Dedifferentiated amniotic fluid mesenchymal stem cell (primary cell): Measurements from ENCODE around the gene MARCHF10.

Experiments used
- DNase-seq: peaks from one replicate; pipeline ENCODE4 v3.0.0-alpha.2; 2016; ENCODE audit errors: extremely low spot score

MARCHF10 gene

DNA sequence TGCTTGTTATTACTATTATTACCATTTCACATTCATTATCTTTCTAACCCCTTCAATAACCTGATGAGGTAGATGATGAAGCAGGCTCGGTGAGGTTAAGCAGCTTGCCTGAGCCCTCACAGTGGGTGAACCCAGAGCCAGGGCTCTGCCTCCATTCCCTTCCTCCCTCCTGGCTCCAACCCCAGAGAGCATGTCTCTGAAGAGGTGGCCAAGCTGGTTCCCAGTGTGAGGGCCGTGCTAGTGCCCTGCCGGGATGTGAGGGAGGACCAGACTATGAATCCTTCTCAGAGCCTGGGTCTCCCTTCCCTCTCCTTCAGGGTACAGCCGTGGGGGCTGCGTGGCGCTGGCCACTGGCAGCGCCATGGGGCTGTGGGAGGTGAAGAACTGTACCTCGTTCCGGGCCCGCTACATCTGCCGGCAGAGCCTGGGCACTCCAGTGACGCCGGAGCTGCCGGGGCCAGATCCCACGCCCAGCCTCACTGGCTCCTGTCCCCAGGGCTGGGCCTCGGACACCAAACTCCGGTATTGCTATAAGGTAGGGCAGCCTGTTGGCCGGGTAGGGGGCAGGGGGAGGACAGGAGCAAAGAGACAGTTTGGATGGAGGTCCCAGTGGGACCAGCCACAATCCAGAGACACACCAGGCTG is 131.0 kb downstream of the MARCHF10 start:
- no peak for DNase-seq

DNA sequence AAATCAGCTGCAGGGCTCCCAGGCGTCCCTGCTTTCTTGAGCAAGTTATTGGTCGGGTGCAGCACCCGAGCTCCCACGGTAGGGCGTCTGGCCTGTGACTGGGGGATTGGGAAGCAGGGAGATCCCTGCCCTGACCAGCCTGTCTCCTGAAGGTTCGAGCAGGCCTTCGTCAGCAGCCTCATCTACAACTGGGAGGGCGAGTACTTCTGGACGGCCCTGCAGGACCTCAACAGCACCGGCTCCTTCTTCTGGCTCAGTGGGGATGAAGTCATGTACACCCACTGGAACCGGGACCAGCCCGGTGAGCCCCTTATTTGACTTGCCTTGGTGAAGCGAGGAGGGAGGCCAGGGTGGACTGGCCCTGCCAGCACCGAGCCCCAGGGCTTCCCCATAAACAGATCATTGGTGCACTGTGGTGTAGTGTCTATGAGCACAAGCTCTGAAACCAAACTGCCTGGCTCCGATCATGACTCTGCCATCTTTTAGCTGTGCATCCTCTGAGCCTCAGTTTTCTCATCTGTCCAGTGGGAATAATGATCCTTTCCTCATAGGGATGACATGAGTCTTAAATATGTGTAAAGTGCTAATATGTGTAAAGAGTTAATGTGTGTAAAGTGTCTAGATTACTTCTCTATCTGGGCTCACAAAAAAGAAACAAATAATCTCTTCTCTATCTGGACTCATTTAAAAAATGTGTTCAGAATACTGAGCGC is 131.7 kb downstream of the MARCHF10 start:
- no peak for DNase-seq

GRCh38 chr17:62675701-62676100 is 132.4 kb downstream of the MARCHF10 start:
- no peak for DNase-seq

DNA sequence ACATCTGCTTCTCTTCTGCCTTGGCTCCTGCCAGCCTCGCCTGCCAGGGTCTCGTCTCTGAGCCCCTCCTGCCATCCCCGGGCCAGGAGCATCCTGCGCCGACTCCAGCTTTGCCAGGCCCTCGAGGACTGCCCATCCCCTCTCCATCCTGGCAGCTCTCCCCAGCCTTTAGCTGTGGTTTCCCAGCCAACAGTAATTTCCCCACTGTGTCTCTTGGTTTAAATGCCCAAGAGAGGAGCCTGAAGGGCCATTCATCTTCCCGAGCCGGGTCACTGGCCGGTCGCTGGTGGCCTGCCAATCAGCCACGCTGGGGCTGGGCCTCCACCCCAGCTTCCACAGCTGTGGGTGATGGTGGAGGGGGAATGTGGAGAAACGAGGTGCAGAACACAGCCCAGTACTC is 132.9 kb downstream of the MARCHF10 start:
- DNase-seq, result no peak

GRCh38 chr17:62674841-62675240 is 133.3 kb downstream of the MARCHF10 start:
- DNase-seq, result no peak

DNA sequence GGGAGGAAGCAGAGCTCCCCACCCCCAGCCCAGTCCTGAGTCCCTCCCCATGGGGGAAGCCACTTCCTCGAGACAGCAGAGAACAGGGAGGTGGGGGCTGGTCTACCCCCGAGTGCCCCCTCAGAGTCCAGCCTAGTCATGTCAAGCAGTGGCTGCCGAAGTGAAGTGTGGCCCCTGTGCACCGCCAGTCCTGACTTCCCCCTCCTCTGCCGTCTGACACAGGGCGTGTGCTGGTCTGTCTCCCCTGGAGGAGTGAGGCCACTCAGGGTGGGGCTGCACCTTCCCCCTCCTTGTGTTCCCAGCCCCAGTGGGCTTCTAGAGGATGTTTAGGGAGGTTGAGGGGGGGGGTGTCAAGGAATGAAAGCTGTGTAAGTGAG is 133.8 kb downstream of the MARCHF10 start:
- DNase-seq, result no peak

- DNase-seq, result no peak
Measured at GRCh38 chr17:62673614-62674362, 134.3 kb downstream of the MARCHF10 start.

- DNase-seq, result no peak
Measured at GRCh38 chr17:62672957-62673356, 135.2 kb downstream of the MARCHF10 start.

- no peak for DNase-seq
Measured at GRCh38 chr17:62671553-62671952, 136.6 kb downstream of the MARCHF10 start.

DNA sequence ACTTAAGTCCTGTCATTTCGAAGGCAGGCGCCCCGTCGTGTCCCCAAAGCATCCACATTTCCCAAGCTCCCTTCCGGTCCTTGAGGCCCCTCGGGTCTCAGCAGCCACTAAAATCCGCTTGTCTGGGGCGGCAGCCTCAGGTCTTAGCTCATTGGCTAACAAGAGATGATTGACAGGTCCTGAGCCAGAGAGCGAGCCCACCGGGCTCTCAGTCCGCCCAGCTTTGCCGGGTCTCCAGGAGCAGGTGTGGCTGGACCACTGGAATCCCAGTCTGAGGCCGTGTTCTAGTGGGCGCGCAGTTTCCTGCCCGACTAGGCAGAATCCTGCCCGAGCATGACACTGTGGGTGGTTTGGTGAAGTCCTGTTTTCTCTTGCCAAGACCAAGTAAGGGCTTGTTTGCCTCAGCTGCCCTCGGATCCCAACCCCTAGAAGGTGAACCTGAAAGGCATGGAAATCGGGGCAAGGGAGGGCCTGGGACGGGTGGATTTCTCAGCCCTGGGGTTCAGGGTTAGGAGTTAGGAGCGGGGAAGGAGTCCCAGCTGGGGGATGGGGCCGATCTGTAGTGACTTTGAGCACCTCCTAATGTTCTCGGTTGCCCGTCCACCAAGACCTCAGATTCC is 137.8 kb downstream of the MARCHF10 start:
- no peak for DNase-seq

DNA sequence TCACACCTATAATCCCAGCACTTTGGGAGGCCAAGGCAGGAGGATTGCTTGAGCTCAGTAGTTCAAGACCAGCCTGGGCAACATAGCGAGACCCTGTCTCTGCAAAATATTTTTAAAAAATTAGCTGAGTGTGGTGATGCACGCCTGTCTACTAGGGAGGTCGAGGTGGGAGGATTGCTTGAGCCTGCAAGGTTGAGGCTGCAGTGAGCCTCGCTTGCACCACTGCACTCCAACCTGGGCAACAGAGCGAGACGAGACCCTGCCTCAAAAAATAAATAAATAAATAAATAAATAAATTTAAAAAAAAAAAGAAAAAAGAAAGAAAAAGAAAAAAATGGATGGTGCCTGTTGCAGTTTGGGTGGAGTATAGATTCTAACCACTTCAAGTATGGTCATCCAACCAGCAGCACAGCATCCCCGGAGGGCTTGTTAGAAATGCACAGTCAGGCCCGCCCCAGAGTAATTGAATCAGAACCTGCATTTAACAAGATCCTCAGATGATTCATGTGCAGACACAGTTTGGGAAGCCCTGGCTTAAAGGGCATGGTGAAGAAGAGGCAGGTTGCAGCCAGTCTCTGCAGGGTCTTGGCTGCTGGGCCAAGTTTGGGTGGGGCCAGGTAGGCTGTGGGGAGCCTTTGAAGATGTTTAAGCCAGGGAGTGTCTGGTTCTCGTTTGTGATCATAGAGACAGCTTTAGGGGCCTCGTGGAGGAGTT is 139.9 kb downstream of the MARCHF10 start:
- peak; percentile 51 for DNase-seq

- no peak for DNase-seq
Measured at GRCh38 chr17:62666801-62667591, 141.1 kb downstream of the MARCHF10 start.

DNA sequence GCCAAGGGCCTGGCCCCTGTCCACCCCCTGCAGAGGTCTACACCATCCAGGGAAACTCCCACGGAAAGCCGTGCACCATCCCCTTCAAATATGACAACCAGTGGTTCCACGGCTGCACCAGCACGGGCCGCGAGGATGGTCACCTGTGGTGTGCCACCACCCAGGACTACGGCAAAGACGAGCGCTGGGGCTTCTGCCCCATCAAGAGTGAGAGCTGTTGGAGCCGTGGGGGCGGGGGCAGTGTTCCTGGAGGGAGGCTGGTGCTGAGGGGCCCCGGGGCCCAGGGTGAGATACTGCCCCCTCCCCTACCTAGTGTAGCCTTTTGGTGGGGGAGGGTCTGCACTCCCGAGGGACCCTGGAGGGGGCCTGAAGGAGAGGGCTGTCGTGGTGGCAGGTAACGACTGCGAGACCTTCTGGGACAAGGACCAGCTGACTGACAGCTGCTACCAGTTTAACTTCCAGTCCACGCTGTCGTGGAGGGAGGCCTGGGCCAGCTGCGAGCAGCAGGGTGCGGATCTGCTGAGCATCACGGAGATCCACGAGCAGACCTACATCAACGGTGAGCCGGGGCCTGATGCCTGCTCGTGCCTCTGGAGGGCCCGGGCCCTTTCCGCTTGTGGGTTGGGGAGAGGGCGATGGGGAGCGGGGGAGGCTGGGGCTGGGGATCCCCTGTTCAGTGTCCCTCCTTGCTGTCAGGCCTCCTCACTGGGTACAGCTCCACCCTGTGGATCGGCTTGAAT is 141.9 kb downstream of the MARCHF10 start:
- no peak for DNase-seq

- DNase-seq, result no peak
Measured at GRCh38 chr17:62665599-62665998, 142.5 kb downstream of the MARCHF10 start.

- no peak for DNase-seq
Measured at GRCh38 chr17:62664336-62665120, 143.6 kb downstream of the MARCHF10 start.

GRCh38 chr17:62663304-62663703 is 144.8 kb downstream of the MARCHF10 start:
- no peak for DNase-seq

- no peak for DNase-seq
Measured at GRCh38 chr17:62662855-62663254, 145.3 kb downstream of the MARCHF10 start.

GRCh38 chr17:62661337-62661736 is 146.8 kb downstream of the MARCHF10 start:
- DNase-seq, result no peak

DNA sequence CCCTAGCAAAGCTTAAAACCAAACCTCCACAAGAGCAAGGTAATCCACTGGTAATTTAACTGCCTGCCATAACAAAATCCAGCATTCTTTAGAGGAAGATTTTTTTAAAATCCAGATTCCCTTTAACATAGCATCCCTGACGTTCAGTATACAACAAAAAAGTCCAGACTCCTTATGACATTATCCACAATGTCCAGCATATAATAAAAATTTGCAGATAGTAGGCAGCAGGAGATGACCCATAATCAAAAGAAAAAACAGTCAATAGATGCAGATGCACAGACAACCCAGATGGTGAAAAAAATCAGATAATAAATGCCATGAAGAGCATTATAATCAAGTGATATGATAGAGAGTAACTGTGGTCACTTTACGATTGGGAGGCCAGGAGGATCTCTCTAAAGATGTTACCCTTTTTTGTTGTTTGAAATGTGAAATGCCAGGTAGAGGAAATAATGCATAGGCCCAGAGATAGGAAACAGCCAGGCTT is 147.4 kb downstream of the MARCHF10 start:
- DNase-seq, result no peak
